Type B pancreatic cell (in vitro differentiated cells): ENCODE results near the gene NRCAM. TPM values are rescaled to one million over a fixed set of nuclear protein-coding genes. Genes with fewer than 3 reads are reported as not detected.
A peak's percentile ranks its signal among the peaks of the same experiment; 100 is the strongest.

ENCODE experiments used
- DNase-seq: peaks from one replicate; pipeline ENCODE4 v3.0.0; 2021; ENCODE audit warnings: mixed read lengths; ENCODE audit not compliant: unreplicated experiment; ENCODE audit errors: extremely low spot score
- H3K27ac Mint-ChIP-seq: 2 replicates; pipeline ENCODE4 v1.8.0; 2021; ENCODE audit warnings: mild to moderate bottlenecking, mixed read lengths
- H3K27me3 Mint-ChIP-seq: 2 replicates; pipeline ENCODE4 v1.8.0; 2021; ENCODE audit warnings: mixed read lengths
- H3K36me3 Mint-ChIP-seq: 2 replicates; pipeline ENCODE4 v1.8.0; 2021; ENCODE audit warnings: mixed read lengths
- H3K4me1 Mint-ChIP-seq: one replicate; pipeline ENCODE4 v1.8.0; 2021; ENCODE audit warnings: mixed read lengths; ENCODE audit not compliant: unreplicated experiment
- H3K4me3 Mint-ChIP-seq: 2 replicates; pipeline ENCODE4 v1.8.0; 2021; ENCODE audit warnings: mild to moderate bottlenecking, mixed read lengths
- H3K9me3 Mint-ChIP-seq: 2 replicates; pipeline ENCODE4 v1.8.0; 2021; ENCODE audit warnings: mixed read lengths
- CTCF ChIP-seq: fragments of 200-600 bp; sonication (generic); conservative IDR thresholded peaks from 2 replicates; pipeline ENCODE4 v1.5.0; 2021; ENCODE audit warnings: antibody characterized with exemption, mild to moderate bottlenecking
- total RNA-seq: library from RNA; stranded (reverse); gene quantifications from 2 replicates; pipeline ENCODE4 v1.2.1, GENCODE V29; 2021; ENCODE audit warnings: low replicate concordance

NRCAM gene
- total RNA-seq, 1 donor from 2014 or later = 41.0 TPM

DNA sequence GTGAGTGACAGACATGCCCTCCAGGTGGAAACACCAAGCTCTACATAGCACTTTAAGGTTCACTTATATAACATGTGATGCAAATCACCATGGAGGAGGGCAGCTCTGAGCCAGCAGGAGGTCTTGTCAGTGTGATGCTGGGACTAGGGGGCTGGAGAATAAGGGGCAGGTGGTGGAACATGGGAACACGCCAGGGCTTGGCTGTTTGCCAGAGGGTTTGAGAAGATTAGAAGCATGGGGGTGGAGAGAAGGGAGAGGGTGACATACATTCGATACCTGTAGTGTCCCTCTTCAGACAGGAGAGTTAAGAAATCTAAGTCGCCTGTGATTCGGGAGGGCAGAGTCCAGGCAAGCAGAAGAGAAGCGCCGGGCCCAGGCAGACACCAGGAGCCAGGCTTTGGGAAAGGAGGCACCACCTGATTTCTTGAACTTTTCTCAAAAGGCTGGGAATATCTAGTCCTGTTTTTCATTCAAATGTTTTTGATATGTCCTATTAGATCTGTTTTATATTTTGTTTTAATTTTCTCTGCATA lies 309.1 kb downstream of the NRCAM start:
- no peak for DNase-seq
- no peaks in the 10 kb centered on the region for H3K9me3 Mint-ChIP-seq
- no peak overlapping the region for H3K4me3 Mint-ChIP-seq
- TF ChIP-seq CTCF = no peak
- peaks cover 10% of the 10 kb centered on the region for H3K4me1 Mint-ChIP-seq
- no peaks in the 10 kb centered on the region for H3K36me3 Mint-ChIP-seq
- H3K27me3 Mint-ChIP-seq = peaks cover 4% of the 10 kb centered on the region
- no peak overlapping the region for H3K27ac Mint-ChIP-seq

DNA sequence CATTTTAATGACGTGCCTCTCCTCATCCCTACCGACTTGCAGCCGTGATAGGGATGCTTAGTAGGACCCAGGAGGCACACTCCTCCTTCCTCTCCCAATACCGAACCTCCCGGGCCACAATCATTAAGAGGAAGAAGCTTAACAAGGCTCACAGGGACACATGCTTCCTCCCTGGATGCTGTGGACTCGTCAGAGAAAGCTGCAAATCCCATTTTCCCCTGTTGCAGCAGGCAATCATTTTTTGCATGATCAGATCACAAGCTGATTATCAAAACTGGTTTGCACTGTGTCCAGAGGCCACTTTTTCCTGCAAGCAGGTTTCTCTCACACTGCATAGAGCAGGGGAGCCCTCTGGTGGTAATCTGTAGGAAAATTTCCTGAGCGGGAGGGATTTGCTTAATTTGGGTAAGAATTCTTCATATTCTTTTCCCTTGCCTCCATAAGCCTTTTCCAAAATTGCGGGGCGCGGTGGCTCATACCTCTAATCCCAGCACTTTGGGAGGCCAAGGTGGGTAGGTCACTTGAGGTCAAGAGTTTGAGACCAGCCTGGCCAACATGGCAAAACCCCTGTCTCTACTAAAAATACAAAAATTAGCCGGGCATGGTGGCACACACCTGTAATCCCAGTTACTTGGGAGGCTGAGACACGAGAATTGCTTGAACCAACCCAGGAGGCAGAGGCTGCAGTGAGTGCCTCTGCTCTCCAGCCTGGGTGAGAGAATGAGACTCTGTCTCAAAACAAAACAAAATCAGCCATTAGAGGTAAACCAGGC lies 310.0 kb downstream of the NRCAM start:
- Mint-ChIP-seq H3K4me3 (no peak overlapping the region), H3K36me3 (no peaks in the 10 kb centered on the region), H3K27ac (no peak overlapping the region), H3K9me3 (no peaks in the 10 kb centered on the region), H3K4me1 (peaks cover 10% of the 10 kb centered on the region), H3K27me3 (peaks cover 4% of the 10 kb centered on the region)
- peak; percentile 79 for DNase-seq
- TF ChIP-seq CTCF = peak; percentile 93

DNA sequence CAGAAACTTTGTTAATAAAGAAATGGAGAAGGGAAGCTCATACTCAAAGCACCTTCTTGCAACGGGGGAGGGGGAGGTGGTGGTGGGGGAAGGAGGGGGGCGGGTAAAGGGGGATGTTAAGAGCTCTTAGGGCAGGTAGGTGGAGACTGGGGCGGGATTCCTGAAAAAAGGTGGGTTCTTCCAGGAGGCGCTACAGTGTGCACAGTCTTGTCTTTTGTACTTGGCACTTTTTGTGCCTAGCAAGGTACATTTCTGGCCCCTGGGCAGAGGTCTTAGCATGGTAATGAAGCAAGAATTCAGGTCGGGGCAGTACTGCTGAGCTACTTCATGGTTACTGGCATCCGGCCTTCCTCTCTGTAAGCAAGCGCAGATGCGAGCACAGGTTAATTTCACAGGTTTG lies 310.8 kb downstream of the NRCAM start:
- no peak for DNase-seq
- H3K27ac Mint-ChIP-seq = no peak overlapping the region
- no peaks in the 10 kb centered on the region for H3K9me3 Mint-ChIP-seq
- H3K4me3 Mint-ChIP-seq = no peak overlapping the region
- H3K36me3 Mint-ChIP-seq = no peaks in the 10 kb centered on the region
- peaks cover 10% of the 10 kb centered on the region for H3K4me1 Mint-ChIP-seq
- TF ChIP-seq CTCF = no peak
- peaks cover 6% of the 10 kb centered on the region for H3K27me3 Mint-ChIP-seq

DNA sequence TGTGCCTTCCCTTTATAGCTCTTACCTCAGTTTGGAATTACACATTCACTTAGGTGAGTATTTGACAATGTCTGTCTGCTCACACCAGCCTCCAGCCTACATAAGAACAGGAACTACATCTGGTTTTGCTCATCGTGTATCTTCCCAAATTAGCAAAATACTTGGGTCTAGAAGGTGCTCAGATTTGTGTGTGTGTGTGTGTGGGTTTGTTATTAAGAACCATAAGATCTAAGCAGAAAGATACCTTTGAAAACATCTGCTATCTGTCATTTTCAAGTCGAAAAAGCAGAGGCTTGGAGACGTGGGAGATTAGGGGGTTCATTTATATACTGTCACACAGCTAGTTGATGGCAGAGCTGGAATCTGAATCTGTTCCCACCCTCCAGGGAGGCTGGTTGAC lies 311.3 kb downstream of the NRCAM start:
- no peaks in the 10 kb centered on the region for H3K9me3 Mint-ChIP-seq
- no peak overlapping the region for H3K4me3 Mint-ChIP-seq
- no peaks in the 10 kb centered on the region for H3K36me3 Mint-ChIP-seq
- H3K27ac Mint-ChIP-seq = no peak overlapping the region
- H3K4me1 Mint-ChIP-seq = peaks cover 10% of the 10 kb centered on the region
- no peak for DNase-seq
- no peak for TF ChIP-seq CTCF
- H3K27me3 Mint-ChIP-seq = peaks cover 9% of the 10 kb centered on the region

DNA sequence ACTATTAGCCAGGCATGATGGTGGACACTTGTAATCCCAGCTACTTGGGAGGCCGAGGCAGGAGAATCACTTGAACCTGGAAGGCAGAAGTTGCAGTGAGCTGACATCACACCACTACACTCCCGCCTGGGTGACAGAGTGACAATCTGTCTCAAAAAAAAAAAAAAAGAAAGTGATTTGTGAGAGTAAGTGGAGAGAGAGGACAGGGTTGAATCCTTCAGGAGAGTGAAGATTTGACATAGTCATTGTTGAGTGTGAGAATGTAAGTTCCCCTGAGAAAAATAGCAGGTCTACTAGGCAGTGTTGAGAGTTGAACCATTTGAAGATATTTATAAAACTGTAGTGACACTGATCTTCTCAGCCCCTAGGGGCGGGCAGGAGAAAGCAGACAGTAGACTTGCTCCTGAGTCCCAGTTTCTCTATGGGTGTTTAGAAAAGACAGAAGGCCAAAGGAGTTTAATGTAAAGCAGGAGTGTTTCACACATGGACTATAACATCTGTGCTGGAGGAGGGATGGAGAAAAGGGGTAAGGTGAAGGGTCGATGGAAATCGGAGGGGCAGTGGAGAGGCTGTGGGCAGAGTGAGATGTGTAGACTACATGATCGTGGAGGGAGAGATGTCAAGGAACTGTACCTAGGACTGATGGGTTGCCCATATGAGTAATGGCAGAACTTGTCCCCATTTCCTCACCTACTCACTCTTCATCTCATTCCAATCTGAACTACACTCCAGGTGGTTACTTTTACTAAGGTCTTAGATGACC lies 312.4 kb downstream of the NRCAM start:
- no peak overlapping the region for H3K4me3 Mint-ChIP-seq
- no peak overlapping the region for H3K27ac Mint-ChIP-seq
- TF ChIP-seq CTCF = no peak
- no peaks in the 10 kb centered on the region for H3K36me3 Mint-ChIP-seq
- peaks cover 10% of the 10 kb centered on the region for H3K4me1 Mint-ChIP-seq
- peaks cover 9% of the 10 kb centered on the region for H3K27me3 Mint-ChIP-seq
- DNase-seq = no peak
- no peaks in the 10 kb centered on the region for H3K9me3 Mint-ChIP-seq
